OCI-LY3 (cell line): Measurements from ENCODE around the gene HAPLN2.

Experiments used
- H2AFZ ChIP-seq: fragments of 200-600, 300-600 bp; shearing (Covaris generic); 2 replicates; pipeline ENCODE4 v1.6.0; 2014; ENCODE audit warnings: antibody characterized with exemption, low read depth, low read length
- H3K27ac ChIP-seq: fragments of 200-600, 300-600 bp; sonication (generic); 2 replicates; pipeline ENCODE4 v1.5.1; 2014; ENCODE audit warnings: mild to moderate bottlenecking, low read length, moderate library complexity, mixed read lengths
- H3K27me3 ChIP-seq: fragments of 200-600, 300-600 bp; sonication (generic); 2 replicates; pipeline ENCODE4 v1.6.1; 2014; ENCODE audit warnings: low read depth, low read length, mixed read lengths
- H3K36me3 ChIP-seq: fragments of 200-600, 300-600 bp; sonication (generic); replicated peaks from 2 replicates; pipeline ENCODE3; 2014; ENCODE audit warnings: low read depth, low read length, mixed read lengths
- H3K4me1 ChIP-seq: fragments of 300-600, 200-600 bp; sonication (generic); 2 replicates; pipeline ENCODE4 v1.6.1; 2014; ENCODE audit warnings: low read length, mixed read lengths
- H3K4me2 ChIP-seq: fragments of 200-600, 300-600 bp; sonication (generic); 2 replicates; pipeline ENCODE4 v1.6.1; 2014; ENCODE audit warnings: low read length, mixed read lengths
- H3K4me3 ChIP-seq: fragments of 300-600, 200-600 bp; sonication (generic); 2 replicates; pipeline ENCODE4 v1.5.1; 2014; ENCODE audit warnings: antibody characterized with exemption, mild to moderate bottlenecking, low read length, moderate library complexity
- H3K79me2 ChIP-seq: fragments of 300-600, 200-600 bp; shearing (Covaris generic); 2 replicates; pipeline ENCODE4 v1.6.1; 2014; ENCODE audit warnings: mild to moderate bottlenecking, low read length, mixed read lengths
- H3K9ac ChIP-seq: fragments of 300-600, 200-600 bp; shearing (Covaris generic); 2 replicates; pipeline ENCODE4 v1.6.0; 2014; ENCODE audit warnings: mild to moderate bottlenecking, low read length, moderate library complexity
- H3K9me3 ChIP-seq: fragments of 200-600, 300-600 bp; shearing (Covaris generic); 2 replicates; pipeline ENCODE4 v1.6.1; 2014; ENCODE audit warnings: low read length, mixed read lengths; ENCODE audit not compliant: insufficient read depth
- H4K20me1 ChIP-seq: fragments of 200-600, 300-600 bp; sonication (generic); 2 replicates; pipeline ENCODE4 v1.6.1; 2016; ENCODE audit warnings: low read length, mixed read lengths; ENCODE audit not compliant: insufficient read depth
- EZH2phosphoT487 ChIP-seq: fragments of 200-600 bp; shearing (Covaris generic); IDR thresholded peaks from 2 replicates; pipeline ENCODE4 v1.6.1; 2018; ENCODE audit warnings: antibody characterized with exemption, mixed run types, low read depth
- TF ChIP-seq, protein P1 (sequence below): fragments of 200-600, 300-600 bp; sonication (generic); IDR thresholded peaks from 2 replicates; pipeline ENCODE4 v1.5.1; 2014; ENCODE audit warnings: antibody characterized with exemption, low read length, low read depth

HAPLN2 gene

GRCh38 chr1:156595016-156595415 is 24.2 kb upstream of the HAPLN2 start:
- Histone ChIP-seq H3K4me2 (no peak overlapping the region), H3K4me1 (peaks cover 24% of the 10 kb centered on the region), H3K9me3 (no peaks in the 10 kb centered on the region), H3K4me3 (no peak overlapping the region), H2AFZ (no peak overlapping the region), H3K36me3 (peaks cover 64% of the 10 kb centered on the region), H3K9ac (no peak overlapping the region), H3K27ac (no peak overlapping the region), H4K20me1 (no peaks in the 10 kb centered on the region), H3K27me3 (no peaks in the 10 kb centered on the region), H3K79me2 (peaks cover 39% of the 10 kb centered on the region)
- TF ChIP-seq, protein P1, sequence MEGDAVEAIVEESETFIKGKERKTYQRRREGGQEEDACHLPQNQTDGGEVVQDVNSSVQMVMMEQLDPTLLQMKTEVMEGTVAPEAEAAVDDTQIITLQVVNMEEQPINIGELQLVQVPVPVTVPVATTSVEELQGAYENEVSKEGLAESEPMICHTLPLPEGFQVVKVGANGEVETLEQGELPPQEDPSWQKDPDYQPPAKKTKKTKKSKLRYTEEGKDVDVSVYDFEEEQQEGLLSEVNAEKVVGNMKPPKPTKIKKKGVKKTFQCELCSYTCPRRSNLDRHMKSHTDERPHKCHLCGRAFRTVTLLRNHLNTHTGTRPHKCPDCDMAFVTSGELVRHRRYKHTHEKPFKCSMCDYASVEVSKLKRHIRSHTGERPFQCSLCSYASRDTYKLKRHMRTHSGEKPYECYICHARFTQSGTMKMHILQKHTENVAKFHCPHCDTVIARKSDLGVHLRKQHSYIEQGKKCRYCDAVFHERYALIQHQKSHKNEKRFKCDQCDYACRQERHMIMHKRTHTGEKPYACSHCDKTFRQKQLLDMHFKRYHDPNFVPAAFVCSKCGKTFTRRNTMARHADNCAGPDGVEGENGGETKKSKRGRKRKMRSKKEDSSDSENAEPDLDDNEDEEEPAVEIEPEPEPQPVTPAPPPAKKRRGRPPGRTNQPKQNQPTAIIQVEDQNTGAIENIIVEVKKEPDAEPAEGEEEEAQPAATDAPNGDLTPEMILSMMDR = no peak
- TF ChIP-seq EZH2phosphoT487 = no peak

GRCh38 chr1:156596426-156596825 is 22.8 kb upstream of the HAPLN2 start:
- H2AFZ ChIP-seq = no peak overlapping the region
- no peak overlapping the region for H3K9ac ChIP-seq
- H3K27me3 ChIP-seq = no peaks in the 10 kb centered on the region
- no peak overlapping the region for H3K4me3 ChIP-seq
- no peak overlapping the region for H3K27ac ChIP-seq
- no peaks in the 10 kb centered on the region for H4K20me1 ChIP-seq
- TF ChIP-seq, protein P1 = no peak
- TF ChIP-seq EZH2phosphoT487 = no peak
- peaks cover 64% of the 10 kb centered on the region for H3K36me3 ChIP-seq
- no peak overlapping the region for H3K4me2 ChIP-seq
- no peaks in the 10 kb centered on the region for H3K9me3 ChIP-seq
- H3K4me1 ChIP-seq = peaks cover 22% of the 10 kb centered on the region
- peaks cover 53% of the 10 kb centered on the region for H3K79me2 ChIP-seq

DNA sequence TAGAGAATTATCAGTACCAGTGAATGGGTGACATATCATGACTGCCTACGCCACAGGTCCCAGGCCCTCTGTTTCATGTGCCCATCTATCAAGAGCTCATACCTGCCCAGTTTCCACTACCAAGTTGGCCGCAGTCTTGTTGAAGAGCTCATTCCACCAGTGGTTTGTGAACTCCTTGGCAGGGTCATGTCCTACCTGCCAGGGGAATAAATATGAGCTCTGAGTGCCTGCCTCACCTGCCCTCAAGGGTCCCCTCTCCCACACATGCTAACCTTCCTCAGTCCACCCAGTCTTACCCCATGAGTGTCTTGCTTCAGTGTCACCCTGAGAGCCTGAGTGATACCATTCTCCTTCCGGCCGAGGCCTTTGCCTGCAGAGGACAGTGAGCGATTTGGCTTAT is 21.1 kb upstream of the HAPLN2 start:
- H3K4me3 ChIP-seq = no peak overlapping the region
- H2AFZ ChIP-seq = no peak overlapping the region
- H3K27me3 ChIP-seq = no peaks in the 10 kb centered on the region
- H3K27ac ChIP-seq = no peak overlapping the region
- H3K4me2 ChIP-seq = no peak overlapping the region
- H3K79me2 ChIP-seq = peaks cover 46% of the 10 kb centered on the region
- H3K9me3 ChIP-seq = no peaks in the 10 kb centered on the region
- TF ChIP-seq, protein P1 = no peak
- no peak for TF ChIP-seq EZH2phosphoT487
- peaks cover 24% of the 10 kb centered on the region for H3K4me1 ChIP-seq
- H3K36me3 ChIP-seq = peaks cover 57% of the 10 kb centered on the region
- no peaks in the 10 kb centered on the region for H4K20me1 ChIP-seq
- H3K9ac ChIP-seq = no peak overlapping the region

DNA sequence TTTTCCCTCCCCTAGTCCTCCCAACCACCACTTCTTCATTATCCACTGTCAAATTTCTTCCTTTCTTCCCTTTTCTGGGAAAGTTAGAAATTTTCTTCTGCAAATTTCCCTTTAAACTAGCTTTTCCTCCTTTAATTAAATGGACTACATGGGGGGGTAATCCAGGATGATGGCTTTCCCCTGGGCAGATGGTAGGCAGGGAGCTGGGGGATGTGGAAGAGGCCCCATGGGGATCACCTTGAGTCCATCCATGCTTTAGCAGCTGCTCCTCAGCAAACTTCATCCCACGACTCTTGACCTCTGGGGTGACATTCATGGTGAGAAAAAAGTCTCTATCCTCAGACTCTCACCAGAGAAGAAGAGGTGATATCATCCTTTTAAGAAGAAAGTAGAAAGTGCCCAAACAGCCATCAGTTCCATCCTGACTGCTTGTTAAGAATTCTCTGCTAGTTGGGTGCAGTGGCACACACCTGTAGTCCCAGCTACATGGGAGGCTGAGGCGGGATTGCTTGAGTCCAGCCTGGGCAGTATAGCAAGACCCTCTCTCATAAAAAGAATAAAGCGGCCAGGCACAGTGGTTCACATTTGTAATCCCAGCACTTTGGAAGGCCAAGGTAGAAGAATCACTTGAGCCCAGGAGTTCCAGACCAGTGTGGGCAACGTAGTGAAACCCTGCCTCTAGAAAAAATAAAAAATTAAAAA is 20.3 kb upstream of the HAPLN2 start:
- no peak overlapping the region for H3K4me3 ChIP-seq
- H3K9ac ChIP-seq = no peak overlapping the region
- peaks cover 50% of the 10 kb centered on the region for H3K36me3 ChIP-seq
- peaks cover 43% of the 10 kb centered on the region for H3K79me2 ChIP-seq
- peaks cover 24% of the 10 kb centered on the region for H3K4me1 ChIP-seq
- H2AFZ ChIP-seq = no peak overlapping the region
- no peak overlapping the region for H3K27ac ChIP-seq
- H4K20me1 ChIP-seq = no peaks in the 10 kb centered on the region
- H3K9me3 ChIP-seq = no peaks in the 10 kb centered on the region
- TF ChIP-seq, protein P1 = no peak
- no peak for TF ChIP-seq EZH2phosphoT487
- no peaks in the 10 kb centered on the region for H3K27me3 ChIP-seq
- H3K4me2 ChIP-seq = no peak overlapping the region
